GM21723 (cell line): ENCODE results near the gene CPE.

Experiments used
- ATAC-seq: cut with Tn5 transposase; IDR thresholded peaks from one replicate; pipeline ENCODE4 v1.9.1; 2021; ENCODE audit warnings: mild to moderate bottlenecking, moderate library complexity; ENCODE audit not compliant: unreplicated experiment

Gene CPE

DNA sequence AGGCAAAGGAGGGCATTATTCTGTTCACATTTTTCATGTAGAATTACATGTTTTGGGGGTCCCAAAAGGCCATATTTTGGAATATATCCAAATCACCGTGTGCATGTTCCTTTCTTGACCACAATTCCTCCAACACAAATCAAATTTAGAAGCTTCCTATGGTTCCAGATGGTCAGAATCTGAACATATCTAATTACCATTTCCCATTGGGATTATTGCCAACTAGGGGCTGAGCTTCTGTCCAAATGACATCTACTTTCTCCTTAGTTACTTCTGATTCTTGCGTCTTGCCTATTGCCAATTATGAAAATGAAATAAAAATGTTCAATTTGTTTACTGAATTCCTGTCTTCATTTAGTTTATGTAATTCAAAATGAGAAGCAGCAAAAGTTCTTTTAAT is 163.7 kb downstream of the CPE start:
- ATAC-seq, result no peak
